Hepatocyte (in vitro differentiated cells): ENCODE data around the gene SMIM12.

ENCODE experiments used
- EZH2 ChIP-seq: fragments of 200-600 bp; sonication (generic); IDR thresholded peaks from 2 replicates; pipeline ENCODE4 v1.6.1; 2016; ENCODE audit warnings: antibody characterized with exemption, mild to moderate bottlenecking, borderline replicate concordance
- EZH2phosphoT487 ChIP-seq: fragments of 200-600 bp; sonication (generic); IDR thresholded peaks from one replicate; pipeline ENCODE4 v1.6.1; 2018; ENCODE audit warnings: antibody characterized with exemption, mild to moderate bottlenecking, low read depth, moderate library complexity; ENCODE audit not compliant: unreplicated experiment, severe bottlenecking
- TF ChIP-seq, protein P1 (sequence below): fragments of 200-600 bp; sonication (generic); IDR thresholded peaks from 2 replicates; pipeline ENCODE4 v1.5.1; 2016; ENCODE audit warnings: antibody characterized with exemption, mild to moderate bottlenecking; ENCODE audit not compliant: poor library complexity

DNA sequence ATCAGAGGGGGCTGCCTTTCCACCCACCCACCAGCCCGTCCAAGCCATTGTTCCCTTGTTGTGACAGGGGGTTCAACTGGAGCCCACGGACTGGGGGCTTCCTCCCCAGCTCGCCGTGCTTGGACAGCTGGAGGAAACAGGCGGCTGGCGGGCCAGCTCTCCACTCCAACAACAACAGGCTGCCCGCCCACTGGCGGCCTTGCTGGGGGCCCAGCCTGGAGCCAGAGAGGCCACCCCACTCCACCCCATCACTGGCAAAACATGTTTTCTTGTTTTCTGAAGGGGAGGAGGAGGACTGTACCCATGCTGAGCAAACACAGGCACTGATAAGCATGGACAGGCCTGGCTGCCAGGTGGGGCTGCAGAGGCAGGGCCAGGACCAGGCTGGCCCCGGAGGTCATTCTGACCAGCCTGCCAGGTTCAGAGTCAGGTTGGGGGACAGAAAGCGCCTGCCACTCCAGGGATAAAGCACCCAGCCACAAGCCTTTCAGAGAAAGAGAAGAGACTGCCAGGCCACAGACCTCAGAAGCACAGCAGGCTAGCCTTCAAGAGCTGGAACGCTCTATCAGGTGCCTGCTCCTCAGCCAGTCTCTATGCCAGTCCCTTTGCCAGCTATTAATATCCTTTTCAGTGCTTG lies 34.0 kb downstream of the SMIM12 start:
- TF ChIP-seq, protein P1, sequence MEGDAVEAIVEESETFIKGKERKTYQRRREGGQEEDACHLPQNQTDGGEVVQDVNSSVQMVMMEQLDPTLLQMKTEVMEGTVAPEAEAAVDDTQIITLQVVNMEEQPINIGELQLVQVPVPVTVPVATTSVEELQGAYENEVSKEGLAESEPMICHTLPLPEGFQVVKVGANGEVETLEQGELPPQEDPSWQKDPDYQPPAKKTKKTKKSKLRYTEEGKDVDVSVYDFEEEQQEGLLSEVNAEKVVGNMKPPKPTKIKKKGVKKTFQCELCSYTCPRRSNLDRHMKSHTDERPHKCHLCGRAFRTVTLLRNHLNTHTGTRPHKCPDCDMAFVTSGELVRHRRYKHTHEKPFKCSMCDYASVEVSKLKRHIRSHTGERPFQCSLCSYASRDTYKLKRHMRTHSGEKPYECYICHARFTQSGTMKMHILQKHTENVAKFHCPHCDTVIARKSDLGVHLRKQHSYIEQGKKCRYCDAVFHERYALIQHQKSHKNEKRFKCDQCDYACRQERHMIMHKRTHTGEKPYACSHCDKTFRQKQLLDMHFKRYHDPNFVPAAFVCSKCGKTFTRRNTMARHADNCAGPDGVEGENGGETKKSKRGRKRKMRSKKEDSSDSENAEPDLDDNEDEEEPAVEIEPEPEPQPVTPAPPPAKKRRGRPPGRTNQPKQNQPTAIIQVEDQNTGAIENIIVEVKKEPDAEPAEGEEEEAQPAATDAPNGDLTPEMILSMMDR: no peak
- TF ChIP-seq EZH2 (no peak), EZH2phosphoT487 (no peak)
